ENCODE results near the gene PNPT1.

PNPT1 gene

GRCh38 chr2:55649211-55649610, 44.4 kb downstream of the PNPT1 start:
- H3K79me2 ChIP-seq (ENCODE audit: insufficient read depth, low read length): no peaks in the 10 kb centered on the region
- peaks cover 20% of the 10 kb centered on the region; the same call in 1 of the 2 replicates for H3K36me3 ChIP-seq (ENCODE audit: low read length)

GRCh38 chr2:55636831-55637230, 56.8 kb downstream of the PNPT1 start:
- TF ChIP-seq CTCF (IDR thresholded peaks at IDR 0.05; ENCODE audit: insufficient read depth, low read length, poor library complexity, severe bottlenecking) (no peak), EZH2phosphoT487 (conservative IDR thresholded peaks at IDR 0.05; ENCODE audit: low read length) (no peak)
- Histone ChIP-seq H3F3A (ENCODE audit: insufficient read depth) (peaks cover 15% of the 10 kb centered on the region; the same call in 1 of the 2 replicates), H3K4me2 (ENCODE audit: low read depth, low read length, poor library complexity, severe bottlenecking) (no peak overlapping the region), H3K4me3 (ENCODE audit: insufficient read depth, low read length, poor library complexity, severe bottlenecking) (no peak overlapping the region), H3K79me2 (ENCODE audit: insufficient read depth, low read length) (no peaks in the 10 kb centered on the region; the same call in 1 of the 2 replicates), H2AFZ (ENCODE audit: low read depth, low read length, severe bottlenecking) (no peak overlapping the region), H3K9me2 (replicated peaks; ENCODE audit: insufficient read depth, low read length) (no peaks in the 10 kb centered on the region), H3K36me3 (ENCODE audit: low read length) (peaks cover 34% of the 10 kb centered on the region), H4K20me1 (ENCODE audit: low read depth, low read length) (no peaks in the 10 kb centered on the region), H3K9ac (ENCODE audit: low read length) (no peak overlapping the region), H3K9me3 (ENCODE audit: insufficient read depth, low read length) (no peaks in the 10 kb centered on the region), H3K27ac (ENCODE audit: low read depth, low read length) (no peak overlapping the region), H3K27me3 (ENCODE audit: low read length) (no peaks in the 10 kb centered on the region)

More at GRCh38 chr2:55649211-55649610, 44.4 kb downstream of the PNPT1 start:
- H3K4me2 ChIP-seq (ENCODE audit: low read depth, low read length, poor library complexity, severe bottlenecking): no peak overlapping the region
- H2AFZ ChIP-seq (ENCODE audit: low read depth, low read length, severe bottlenecking): no peak overlapping the region
- no peaks in the 10 kb centered on the region for H3K9me2 ChIP-seq (replicated peaks; ENCODE audit: insufficient read depth, low read length)
- no peak overlapping the region for H3K9ac ChIP-seq (ENCODE audit: low read length)
- H3K27me3 ChIP-seq (ENCODE audit: low read length): no peaks in the 10 kb centered on the region
- H3F3A ChIP-seq (ENCODE audit: insufficient read depth): peaks cover 7% of the 10 kb centered on the region; the same call in 1 of the 2 replicates
- H3K27ac ChIP-seq (ENCODE audit: low read depth, low read length): no peak overlapping the region
- no peaks in the 10 kb centered on the region for H3K9me3 ChIP-seq (ENCODE audit: insufficient read depth, low read length)
- H3K4me3 ChIP-seq (ENCODE audit: insufficient read depth, low read length, poor library complexity, severe bottlenecking): no peak overlapping the region
- H4K20me1 ChIP-seq (ENCODE audit: low read depth, low read length): no peaks in the 10 kb centered on the region
- TF ChIP-seq EZH2phosphoT487 (conservative IDR thresholded peaks at IDR 0.05; ENCODE audit: low read length) (no peak), CTCF (IDR thresholded peaks at IDR 0.05; ENCODE audit: insufficient read depth, low read length, poor library complexity, severe bottlenecking) (no peak)

- H2AFZ ChIP-seq (ENCODE audit: low read depth, low read length, severe bottlenecking): no peak overlapping the region
- no peak overlapping the region for H3K4me2 ChIP-seq (ENCODE audit: low read depth, low read length, poor library complexity, severe bottlenecking)
- no peaks in the 10 kb centered on the region; the same call in 1 of the 2 replicates for H4K20me1 ChIP-seq (ENCODE audit: low read depth, low read length)
- H3K9me2 ChIP-seq (replicated peaks; ENCODE audit: insufficient read depth, low read length): no peaks in the 10 kb centered on the region
- H3K36me3 ChIP-seq (ENCODE audit: low read length): peaks cover 6% of the 10 kb centered on the region; the same call in 1 of the 2 replicates
- no peak for TF ChIP-seq EZH2phosphoT487 (conservative IDR thresholded peaks at IDR 0.05; ENCODE audit: low read length)
- no peak for TF ChIP-seq CTCF (IDR thresholded peaks at IDR 0.05; ENCODE audit: insufficient read depth, low read length, poor library complexity, severe bottlenecking)
- no peaks in the 10 kb centered on the region for H3K27me3 ChIP-seq (ENCODE audit: low read length)
- no peaks in the 10 kb centered on the region for H3K9me3 ChIP-seq (ENCODE audit: insufficient read depth, low read length)
- H3K27ac ChIP-seq (ENCODE audit: low read depth, low read length): no peak overlapping the region
- peaks cover 17% of the 10 kb centered on the region for H3F3A ChIP-seq (ENCODE audit: insufficient read depth)
- peaks cover 43% of the 10 kb centered on the region for H3K79me2 ChIP-seq (ENCODE audit: insufficient read depth, low read length)
- H3K4me3 ChIP-seq (ENCODE audit: insufficient read depth, low read length, poor library complexity, severe bottlenecking): no peak overlapping the region
- no peak overlapping the region for H3K9ac ChIP-seq (ENCODE audit: low read length)
Measured at GRCh38 chr2:55628931-55629330, 64.7 kb downstream of the PNPT1 start.
